Measurements from ENCODE around the gene BEND3. TPM values are rescaled to one million over a fixed set of nuclear protein-coding genes. Genes with fewer than 3 reads are reported as not detected.

BEND3 gene
- total RNA-seq, 1 donor from 2014 or later = 7.7 TPM

- DNase-seq (ENCODE audit: low read depth) = no peak
- Histone ChIP-seq H3K36me3 (ENCODE audit: control insufficient read depth, insufficient read depth, low read length) (no peaks in the 10 kb centered on the region), H3K27me3 (ENCODE audit: control insufficient read depth, insufficient read depth, low read length) (no peaks in the 10 kb centered on the region), H3K4me3 (ENCODE audit: low read depth, low read length) (no peak overlapping the region)
- no peak for TF ChIP-seq CTCF (IDR thresholded peaks at IDR 0.05; ENCODE audit: insufficient read depth, low read length, poor library complexity, severe bottlenecking)
Observed at GRCh38 chr6:107047807-107048206, 67.5 kb downstream of the BEND3 start.

GRCh38 chr6:107045826-107046675, 69.3 kb downstream of the BEND3 start:
- Histone ChIP-seq H3K4me3 (ENCODE audit: low read depth, low read length) (no peak overlapping the region), H3K27me3 (ENCODE audit: control insufficient read depth, insufficient read depth, low read length) (no peaks in the 10 kb centered on the region), H3K36me3 (ENCODE audit: control insufficient read depth, insufficient read depth, low read length) (no peaks in the 10 kb centered on the region)
- TF ChIP-seq CTCF (IDR thresholded peaks at IDR 0.05; ENCODE audit: insufficient read depth, low read length, poor library complexity, severe bottlenecking) = no peak
- no peak for DNase-seq (ENCODE audit: low read depth)

GRCh38 chr6:107033126-107033525, 82.2 kb downstream of the BEND3 start:
- TF ChIP-seq CTCF (IDR thresholded peaks at IDR 0.05; ENCODE audit: insufficient read depth, low read length, poor library complexity, severe bottlenecking) = no peak
- Histone ChIP-seq H3K4me3 (ENCODE audit: low read depth, low read length) (no peak overlapping the region), H3K36me3 (ENCODE audit: control insufficient read depth, insufficient read depth, low read length) (no peaks in the 10 kb centered on the region), H3K27me3 (ENCODE audit: control insufficient read depth, insufficient read depth, low read length) (no peaks in the 10 kb centered on the region)
- no peak for DNase-seq (ENCODE audit: low read depth)

GRCh38 chr6:107032051-107032450, 83.3 kb downstream of the BEND3 start:
- DNase-seq (ENCODE audit: low read depth) = no peak
- no peak overlapping the region for H3K4me3 ChIP-seq (ENCODE audit: low read depth, low read length)

GRCh38 chr6:107030151-107030550, 85.2 kb downstream of the BEND3 start:
- Histone ChIP-seq H3K36me3 (ENCODE audit: control insufficient read depth, insufficient read depth, low read length) (no peaks in the 10 kb centered on the region), H3K4me3 (ENCODE audit: low read depth, low read length) (no peak overlapping the region), H3K27me3 (ENCODE audit: control insufficient read depth, insufficient read depth, low read length) (no peaks in the 10 kb centered on the region)
- no peak for TF ChIP-seq CTCF (IDR thresholded peaks at IDR 0.05; ENCODE audit: insufficient read depth, low read length, poor library complexity, severe bottlenecking)
- no peak for DNase-seq (ENCODE audit: low read depth)

More at GRCh38 chr6:107032051-107032450, 83.3 kb downstream of the BEND3 start:
- no peak for TF ChIP-seq CTCF (IDR thresholded peaks at IDR 0.05; ENCODE audit: insufficient read depth, low read length, poor library complexity, severe bottlenecking)
- Histone ChIP-seq H3K27me3 (ENCODE audit: control insufficient read depth, insufficient read depth, low read length) (no peaks in the 10 kb centered on the region), H3K36me3 (ENCODE audit: control insufficient read depth, insufficient read depth, low read length) (no peaks in the 10 kb centered on the region)

- DNase-seq (ENCODE audit: low read depth) = no peak
- Histone ChIP-seq H3K4me3 (ENCODE audit: low read depth, low read length) (no peak overlapping the region), H3K27me3 (ENCODE audit: control insufficient read depth, insufficient read depth, low read length) (no peaks in the 10 kb centered on the region), H3K36me3 (ENCODE audit: control insufficient read depth, insufficient read depth, low read length) (no peaks in the 10 kb centered on the region)
- no peak for TF ChIP-seq CTCF (IDR thresholded peaks at IDR 0.05; ENCODE audit: insufficient read depth, low read length, poor library complexity, severe bottlenecking)
Observed at GRCh38 chr6:107026965-107027364, 88.3 kb downstream of the BEND3 start.
